ENCODE data around the gene SMYD3.

GRCh38 chr1:245906207-245906606 lies 600.9 kb downstream of the SMYD3 start:
- TF ChIP-seq CTCF (IDR thresholded peaks at IDR 0.05) (no peak), POLR2AphosphoS5 (IDR thresholded peaks at IDR 0.05) (no peak), POLR2A (IDR thresholded peaks at IDR 0.05; ENCODE audit: low read depth) (no peak)
